Stimulated activated CD8-positive, alpha-beta memory T cell treated with anti-CD3 and anti-CD28 coated beads, Interleukin-2, amount 100 ng/mL, for 48 hours (primary cell): ENCODE measurements around the gene PDIA4.
"Not testable (repeated sequence)": the region's sequence is repeated elsewhere in the genome, so short reads cannot be mapped to it uniquely, and the experiment has no call there.

Experiments
- DNase-seq, 2 donors: peaks; one replicate each; pipeline ENCODE4 v3.0.0-alpha.2; 2020; ENCODE audit warnings: low read depth in 2 of 2

PDIA4 gene

DNA sequence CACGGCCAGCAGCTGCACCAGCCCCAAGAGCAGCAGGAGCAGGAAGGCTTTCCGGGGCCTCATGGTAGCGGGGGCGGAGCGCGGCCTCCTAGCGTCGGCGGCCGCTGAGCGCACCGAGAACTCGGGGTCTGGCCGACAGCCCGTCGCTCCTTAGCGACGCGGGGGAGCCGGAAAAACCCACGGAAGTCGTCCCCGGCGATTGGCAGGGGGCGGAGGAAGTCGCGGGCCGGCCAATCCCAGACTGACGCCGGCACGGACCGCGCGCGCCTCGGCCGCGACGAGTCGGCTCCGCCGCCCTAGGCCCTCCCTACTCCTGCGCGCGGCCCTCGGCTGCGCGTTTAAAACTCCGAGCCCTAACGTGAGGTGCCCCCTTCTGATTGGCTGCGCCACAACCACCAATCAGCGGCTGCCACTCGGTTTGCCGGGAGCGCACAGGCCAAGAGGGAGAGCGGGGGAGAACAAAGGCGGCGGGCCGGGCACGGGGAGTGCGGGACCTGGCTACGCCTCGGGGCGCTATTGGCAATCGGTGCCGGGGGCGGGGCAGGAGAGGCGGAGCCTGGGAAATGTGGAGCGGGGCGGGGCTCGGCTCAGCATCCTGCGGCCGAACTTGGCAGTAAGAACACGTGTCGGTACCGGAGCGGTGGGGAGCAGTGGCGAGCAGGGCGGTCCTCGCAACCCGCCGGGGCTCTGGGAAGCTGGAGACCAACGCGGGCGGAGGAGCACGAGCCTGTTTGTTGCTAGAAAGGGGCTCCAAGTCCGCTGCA lies at the start of gene PDIA4:
PDIA4 (minus strand) TSS at position 160 of the 764 bp plus-strand sequence; CDS start at position 63, 97 bp downstream.
- DNase-seq = peak; percentile 99 to 100

- DNase-seq = no peak
Measured at GRCh38 chr7:149077594-149077993, 49.3 kb upstream of the PDIA4 start.

DNA sequence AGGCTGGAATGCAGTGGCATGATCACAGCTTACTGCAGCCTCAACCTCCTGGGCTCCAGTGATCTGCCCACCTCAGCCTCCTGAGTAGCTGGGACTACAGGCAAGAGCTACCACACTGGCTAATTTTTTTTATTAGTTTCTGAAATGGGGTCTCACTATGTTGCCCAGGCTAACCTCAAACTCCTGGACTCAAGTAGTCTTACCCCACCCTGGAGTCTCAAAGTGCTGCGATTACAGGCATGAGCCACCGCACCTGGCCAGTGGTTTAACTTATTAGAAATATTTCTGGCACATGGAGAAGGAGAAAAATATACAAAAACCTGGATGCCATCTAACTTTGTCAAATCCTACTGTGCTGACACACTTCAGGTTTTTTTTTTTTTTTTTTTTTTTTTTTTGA lies 47.0 kb upstream of the PDIA4 start:
- DNase-seq = no peak

DNA sequence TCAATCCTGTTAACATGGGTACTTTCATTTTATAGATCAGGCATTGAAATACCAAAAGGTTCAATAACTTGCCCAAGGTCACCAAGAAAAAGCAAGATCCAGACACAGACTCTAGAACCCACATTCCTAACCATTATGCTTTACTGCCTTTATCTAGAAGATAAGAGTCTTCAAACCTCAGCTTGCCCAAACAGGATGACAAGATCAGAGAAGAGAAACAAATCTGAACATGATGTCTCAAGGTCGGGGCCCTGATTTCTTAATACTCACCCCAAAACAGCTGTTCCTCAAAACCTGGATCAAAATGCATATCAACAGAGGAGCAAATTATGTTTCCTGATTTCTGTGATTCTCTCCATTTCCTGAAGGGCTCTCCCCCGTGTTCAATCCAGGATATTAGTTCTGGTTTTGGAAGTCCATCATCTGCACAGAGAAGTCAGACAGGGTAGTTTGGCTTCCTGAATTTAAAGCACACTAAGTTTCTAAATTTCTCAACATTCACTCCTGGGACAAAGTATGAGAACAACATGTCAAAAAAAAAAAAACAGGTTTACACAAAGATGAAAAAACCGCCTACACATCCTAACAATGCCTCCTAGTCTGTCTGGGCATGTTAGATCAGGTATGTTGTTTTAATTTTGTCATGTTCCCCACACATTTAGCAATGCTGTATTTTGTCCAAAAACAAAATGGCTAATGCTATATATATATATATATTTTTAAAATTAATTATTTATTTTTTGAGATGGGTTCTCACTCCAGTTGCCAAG lies 46.0 kb upstream of the PDIA4 start:
- DNase-seq = no peak

DNA sequence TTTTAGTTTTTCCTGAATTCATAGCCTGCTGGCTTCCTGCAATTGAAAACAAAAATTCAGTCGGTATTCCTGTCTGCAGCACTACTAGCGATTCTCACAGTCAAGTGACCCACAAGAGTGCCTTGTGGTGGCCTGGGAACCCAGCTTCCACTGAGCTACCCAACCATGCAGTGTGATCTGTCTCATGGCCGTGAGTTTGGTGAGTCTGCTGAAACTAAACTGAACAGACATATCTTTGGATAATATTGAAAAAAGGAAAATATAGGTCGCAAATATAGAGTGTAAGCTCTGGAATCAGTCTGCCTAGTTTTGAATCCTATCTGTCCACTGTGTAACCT lies 44.1 kb upstream of the PDIA4 start:
- no peak for DNase-seq

- DNase-seq = peak; percentile 27 to 33
Measured at GRCh38 chr7:149071641-149072437, 43.5 kb upstream of the PDIA4 start.

- no peak for DNase-seq
Measured at GRCh38 chr7:149071182-149071635, 42.9 kb upstream of the PDIA4 start.

DNA sequence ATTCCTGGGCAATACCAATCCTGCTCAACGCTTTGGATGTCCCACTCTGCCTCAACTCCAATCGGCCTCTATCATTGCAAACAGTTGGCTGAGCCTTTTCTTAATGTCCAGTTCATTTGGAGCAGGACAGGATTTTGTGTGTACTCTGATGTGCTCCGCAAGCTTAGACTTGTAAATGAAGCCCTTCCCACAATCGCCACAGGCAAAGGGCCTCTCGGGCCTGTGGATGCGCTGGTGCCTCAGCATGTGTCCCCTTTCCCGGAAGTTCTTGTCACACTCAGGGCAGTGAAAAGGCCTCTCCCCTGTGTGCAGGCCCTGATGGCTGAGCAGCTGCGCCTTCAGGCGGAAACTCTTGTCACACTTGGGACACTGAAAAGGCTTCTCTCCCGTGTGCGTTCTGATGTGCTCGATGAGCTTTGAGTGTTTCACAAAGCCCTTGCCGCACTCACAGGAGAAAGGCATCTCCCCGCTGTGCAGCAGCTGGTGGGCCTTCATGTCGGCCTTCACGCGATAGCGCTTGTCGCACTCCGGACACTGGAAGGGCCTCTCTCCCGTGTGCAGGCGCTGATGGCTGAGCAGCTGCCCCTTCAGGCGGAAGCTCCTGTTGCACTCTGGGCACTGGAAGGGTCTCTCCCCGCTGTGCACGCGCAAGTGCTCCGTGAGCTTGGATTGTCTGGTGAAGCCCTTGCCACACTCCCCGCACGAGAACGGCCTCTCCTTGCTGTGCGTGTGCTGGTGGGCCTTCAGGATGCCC lies 42.2 kb upstream of the PDIA4 start:
- DNase-seq = no peak

DNA sequence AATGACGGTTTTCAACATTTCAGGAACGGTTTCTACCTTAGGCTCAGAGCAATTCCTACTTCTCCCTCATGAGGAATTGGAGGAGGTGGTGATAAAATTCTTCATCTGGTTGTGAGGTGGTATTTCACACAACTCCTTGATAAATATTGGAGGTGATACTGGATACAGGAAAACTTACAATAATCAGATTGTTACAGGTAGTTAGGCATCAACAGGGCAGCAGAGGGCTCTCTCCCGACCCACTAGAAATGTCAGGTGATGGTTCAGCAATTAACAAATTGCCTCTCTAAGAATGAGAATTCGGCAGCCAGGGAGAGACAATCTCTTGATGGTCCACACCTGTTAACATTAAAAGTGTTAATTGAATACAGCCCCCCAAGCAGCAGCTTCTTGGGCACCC lies 39.6 kb upstream of the PDIA4 start:
- DNase-seq = no peak

DNA sequence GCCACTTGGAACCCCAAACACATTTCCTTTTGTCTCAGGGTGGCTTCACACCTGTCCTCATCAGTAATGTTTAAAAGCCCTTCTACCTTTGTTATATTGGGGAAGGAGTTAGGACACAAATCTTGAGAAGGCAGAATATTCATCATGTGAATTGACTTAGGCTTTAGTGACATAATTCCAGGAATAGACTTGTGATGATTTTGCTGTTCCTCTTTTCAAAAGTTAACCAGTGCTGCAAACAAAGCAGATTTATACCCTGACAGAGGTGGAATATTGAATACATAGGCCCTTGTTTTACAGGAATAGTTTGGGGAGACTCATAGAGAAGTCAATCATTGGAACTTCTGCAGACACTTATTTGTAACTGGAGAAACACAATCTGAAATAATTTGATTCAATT lies 35.2 kb upstream of the PDIA4 start:
- no peak for DNase-seq

GRCh38 chr7:149062217-149062899 lies 34.1 kb upstream of the PDIA4 start:
- DNase-seq = not testable (repeated sequence)

DNA sequence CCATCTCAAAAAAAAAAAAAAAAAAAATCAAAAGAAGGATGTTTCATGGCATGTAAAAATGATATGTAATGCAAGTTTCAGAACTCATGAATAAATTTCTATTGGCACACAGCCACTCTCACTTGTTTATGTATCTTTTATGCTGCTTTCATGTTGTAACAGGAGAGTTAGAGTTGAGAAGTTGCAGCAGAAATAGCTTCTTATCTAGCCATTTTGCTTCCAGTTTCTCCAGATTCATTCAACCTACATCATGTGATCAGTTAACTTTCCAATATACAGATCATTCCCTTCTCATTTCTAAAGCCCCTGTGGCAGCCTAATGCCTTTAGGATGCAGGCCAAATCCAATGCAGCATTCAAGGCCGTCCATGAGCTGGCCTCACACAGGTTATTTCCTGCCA lies 31.9 kb upstream of the PDIA4 start:
- DNase-seq = no peak

GRCh38 chr7:149053885-149054284 lies 25.6 kb upstream of the PDIA4 start:
- DNase-seq = no peak

GRCh38 chr7:149053384-149053783 lies 25.1 kb upstream of the PDIA4 start:
- no peak for DNase-seq

GRCh38 chr7:149050941-149051340 lies 22.6 kb upstream of the PDIA4 start:
- DNase-seq = no peak

- no peak for DNase-seq
Measured at GRCh38 chr7:149048805-149049204, 20.5 kb upstream of the PDIA4 start.

DNA sequence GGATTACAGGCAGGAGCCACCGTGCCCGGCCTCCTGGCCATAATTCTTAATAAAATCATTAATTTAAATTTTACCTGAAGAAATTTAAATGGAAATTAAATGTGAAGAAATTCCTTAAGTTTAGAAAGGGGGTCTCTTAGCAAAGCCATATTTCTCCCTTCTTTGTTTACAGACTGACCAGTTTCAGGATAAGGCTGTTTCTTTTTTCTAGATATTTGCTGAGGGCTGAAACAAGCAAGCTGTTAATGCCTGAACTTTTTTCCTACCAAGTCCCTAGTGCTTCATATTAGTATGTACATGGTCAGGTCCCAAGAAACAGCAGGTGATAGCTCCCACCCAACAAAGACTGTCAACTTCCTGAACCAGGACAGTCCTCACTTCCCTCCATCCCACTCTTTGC lies 18.1 kb upstream of the PDIA4 start:
- DNase-seq = no peak

GRCh38 chr7:149043936-149044335 lies 15.6 kb upstream of the PDIA4 start:
- DNase-seq = no peak

GRCh38 chr7:149041350-149041749 lies 13.0 kb upstream of the PDIA4 start:
- no peak for DNase-seq

- DNase-seq = not testable (repeated sequence)
Measured at GRCh38 chr7:149038641-149039040, 10.3 kb upstream of the PDIA4 start.

DNA sequence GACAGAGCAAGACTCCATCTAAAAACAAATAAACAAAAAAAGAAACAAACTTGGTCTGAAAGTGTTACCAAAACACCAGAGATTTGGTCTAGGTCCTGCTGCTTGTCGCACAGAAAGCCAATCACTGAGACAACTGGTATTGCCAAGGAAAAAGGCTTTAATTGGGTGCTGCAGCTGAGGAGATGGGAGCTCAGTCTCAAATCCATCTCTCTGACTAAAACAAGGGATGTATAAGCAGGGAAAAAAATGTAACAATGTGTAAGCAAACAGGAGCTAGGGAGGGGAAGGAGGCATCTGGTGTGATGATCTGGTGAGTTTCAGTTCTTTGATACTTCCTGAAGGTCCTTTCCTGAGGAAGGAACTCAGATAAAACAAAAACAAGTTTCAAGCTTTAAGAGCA lies 8.4 kb upstream of the PDIA4 start:
- DNase-seq = no peak
